ENCODE results near the gene CORO2B. TPM values are rescaled to one million over a fixed set of nuclear protein-coding genes. Genes with fewer than 3 reads are reported as not detected.
A peak's percentile ranks its signal among the peaks of the same experiment; 100 is the strongest.

Gene CORO2B
- total RNA-seq, 1 donor from 2014 or later, result 3.4 TPM

- no peak for DNase-seq (ENCODE audit: low read depth, low spot score)
Observed at GRCh38 chr15:68697711-68698690, 119.2 kb downstream of the CORO2B start.

- no peak for DNase-seq (ENCODE audit: low read depth, low spot score)
Observed at GRCh38 chr15:68698708-68699107, 119.9 kb downstream of the CORO2B start.

GRCh38 chr15:68699124-68699880 lies 120.5 kb downstream of the CORO2B start:
- no peak for DNase-seq (ENCODE audit: low read depth, low spot score)

GRCh38 chr15:68699881-68700454 lies 121.2 kb downstream of the CORO2B start:
- no peak for DNase-seq (ENCODE audit: low read depth, low spot score)

- DNase-seq (ENCODE audit: low read depth, low spot score), result peak; percentile 20
Observed at GRCh38 chr15:68700455-68701123, 121.8 kb downstream of the CORO2B start.

- DNase-seq (ENCODE audit: low read depth, low spot score), result no peak
Observed at GRCh38 chr15:68701886-68702285, 123.1 kb downstream of the CORO2B start.

GRCh38 chr15:68704496-68705021 lies 125.8 kb downstream of the CORO2B start:
- peak; percentile 55 for DNase-seq (ENCODE audit: low read depth, low spot score)

GRCh38 chr15:68706256-68706655 lies 127.5 kb downstream of the CORO2B start:
- no peak for DNase-seq (ENCODE audit: low read depth, low spot score)

GRCh38 chr15:68706931-68707330 lies 128.1 kb downstream of the CORO2B start:
- DNase-seq (ENCODE audit: low read depth, low spot score), result no peak

GRCh38 chr15:68707386-68707785 lies 128.6 kb downstream of the CORO2B start:
- no peak for DNase-seq (ENCODE audit: low read depth, low spot score)

GRCh38 chr15:68709876-68710275 lies 131.1 kb downstream of the CORO2B start:
- no peak for DNase-seq (ENCODE audit: low read depth, low spot score)

GRCh38 chr15:68710536-68710935 lies 131.7 kb downstream of the CORO2B start:
- DNase-seq (ENCODE audit: low read depth, low spot score), result no peak

- no peak for DNase-seq (ENCODE audit: low read depth, low spot score)
Observed at GRCh38 chr15:68711406-68711805, 132.6 kb downstream of the CORO2B start.

- DNase-seq (ENCODE audit: low read depth, low spot score), result no peak
Observed at GRCh38 chr15:68712886-68713285, 134.1 kb downstream of the CORO2B start.

- no peak for DNase-seq (ENCODE audit: low read depth, low spot score)
Observed at GRCh38 chr15:68713874-68714273, 135.1 kb downstream of the CORO2B start.

GRCh38 chr15:68715111-68715510 lies 136.3 kb downstream of the CORO2B start:
- DNase-seq (ENCODE audit: low read depth, low spot score), result no peak

- DNase-seq (ENCODE audit: low read depth, low spot score), result no peak
Observed at GRCh38 chr15:68717951-68718350, 139.2 kb downstream of the CORO2B start.

- no peak for DNase-seq (ENCODE audit: low read depth, low spot score)
Observed at GRCh38 chr15:68718468-68718867, 139.7 kb downstream of the CORO2B start.

GRCh38 chr15:68719051-68719450 lies 140.3 kb downstream of the CORO2B start:
- DNase-seq (ENCODE audit: low read depth, low spot score), result no peak

- DNase-seq (ENCODE audit: low read depth, low spot score), result no peak
Observed at GRCh38 chr15:68719672-68720071, 140.9 kb downstream of the CORO2B start.

- DNase-seq (ENCODE audit: low read depth, low spot score), result no peak
Observed at GRCh38 chr15:68721886-68722285, 143.1 kb downstream of the CORO2B start.
